GM18867 (cell line): ENCODE measurements around the gene ECEL1.

ENCODE experiments used
- ATAC-seq: cut with Tn5 transposase; IDR thresholded peaks from one replicate; pipeline ENCODE4 v1.9.1; 2021; ENCODE audit warnings: mild to moderate bottlenecking, moderate library complexity; ENCODE audit not compliant: unreplicated experiment

Gene ECEL1

GRCh38 chr2:232485757-232486557 is 1.7 kb downstream of the ECEL1 start:
- ATAC-seq = no peak

GRCh38 chr2:232485348-232485756 is 2.3 kb downstream of the ECEL1 start:
- ATAC-seq = no peak

- ATAC-seq = no peak
These were observed 2.8 kb downstream of the ECEL1 start for GRCh38 chr2:232484628-232485347.

GRCh38 chr2:232483923-232484627 is 3.6 kb downstream of the ECEL1 start:
- no peak for ATAC-seq

GRCh38 chr2:232483311-232483922 is 4.2 kb downstream of the ECEL1 start:
- no peak for ATAC-seq

- ATAC-seq = no peak
These were observed 5.1 kb downstream of the ECEL1 start for GRCh38 chr2:232482301-232483238.

- no peak for ATAC-seq
These were observed 6.1 kb downstream of the ECEL1 start for GRCh38 chr2:232481322-232482140.

GRCh38 chr2:232480201-232481190 is 7.1 kb downstream of the ECEL1 start:
- no peak for ATAC-seq

GRCh38 chr2:232479341-232480200 is 8.1 kb downstream of the ECEL1 start:
- ATAC-seq = no peak

- ATAC-seq = no peak
These were observed 8.9 kb downstream of the ECEL1 start for GRCh38 chr2:232478571-232479340.

- ATAC-seq = no peak
These were observed 9.7 kb downstream of the ECEL1 start for GRCh38 chr2:232477751-232478510.

GRCh38 chr2:232476791-232477190 is 10.8 kb downstream of the ECEL1 start:
- no peak for ATAC-seq

GRCh38 chr2:232476045-232476444 is 11.6 kb downstream of the ECEL1 start:
- no peak for ATAC-seq

- no peak for ATAC-seq
These were observed 14.2 kb downstream of the ECEL1 start for GRCh38 chr2:232473467-232473890.

GRCh38 chr2:232466221-232466620 is 21.4 kb downstream of the ECEL1 start:
- ATAC-seq = no peak

GRCh38 chr2:232465061-232465460 is 22.6 kb downstream of the ECEL1 start:
- no peak for ATAC-seq
